Prostate gland (tissue), 2 donors: ENCODE measurements around the gene ST6GALNAC3.

Experiments used
- POLR2A ChIP-seq: fragments of 450-650 bp; IDR thresholded peaks from one replicate; pipeline ENCODE4 v1.6.1; 2016; ENCODE audit warnings: antibody characterized with exemption, mild to moderate bottlenecking
- TF ChIP-seq, protein P1 (sequence below), 4 experiments: fragments of 200-600 bp in 2 of 4; fragments of 450-650 bp in 2 of 4; sonication (generic) in 2 of 4; IDR thresholded peaks; 1 replicate in 3 of 4; 2 replicates in 1 of 4; pipeline ENCODE4 v1.5.1; 2016 to 2019; ENCODE audit warnings: antibody characterized with exemption in 4 of 4, mild to moderate bottlenecking in 2 of 4, moderate library complexity in 2 of 4

DNA sequence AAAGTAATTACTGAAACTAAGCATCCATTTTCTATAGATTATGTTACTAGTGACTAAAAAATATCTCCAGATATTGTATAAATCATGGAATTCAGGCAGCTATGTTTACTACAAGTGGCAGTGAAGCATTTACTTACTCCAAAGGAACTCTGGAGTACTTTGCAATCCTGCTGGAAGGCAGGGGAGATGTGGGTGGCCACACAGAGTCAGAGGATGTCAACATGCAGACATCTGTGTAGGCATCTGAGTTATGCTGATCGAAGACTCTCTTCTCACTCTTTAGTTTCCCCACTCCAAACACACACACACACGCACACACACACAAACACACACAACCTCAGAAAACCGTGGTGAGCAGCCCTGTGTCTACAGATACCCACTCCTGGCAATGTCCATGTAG lies 112.9 kb downstream of the ST6GALNAC3 start:
- TF ChIP-seq POLR2A = no peak
- TF ChIP-seq, protein P1, sequence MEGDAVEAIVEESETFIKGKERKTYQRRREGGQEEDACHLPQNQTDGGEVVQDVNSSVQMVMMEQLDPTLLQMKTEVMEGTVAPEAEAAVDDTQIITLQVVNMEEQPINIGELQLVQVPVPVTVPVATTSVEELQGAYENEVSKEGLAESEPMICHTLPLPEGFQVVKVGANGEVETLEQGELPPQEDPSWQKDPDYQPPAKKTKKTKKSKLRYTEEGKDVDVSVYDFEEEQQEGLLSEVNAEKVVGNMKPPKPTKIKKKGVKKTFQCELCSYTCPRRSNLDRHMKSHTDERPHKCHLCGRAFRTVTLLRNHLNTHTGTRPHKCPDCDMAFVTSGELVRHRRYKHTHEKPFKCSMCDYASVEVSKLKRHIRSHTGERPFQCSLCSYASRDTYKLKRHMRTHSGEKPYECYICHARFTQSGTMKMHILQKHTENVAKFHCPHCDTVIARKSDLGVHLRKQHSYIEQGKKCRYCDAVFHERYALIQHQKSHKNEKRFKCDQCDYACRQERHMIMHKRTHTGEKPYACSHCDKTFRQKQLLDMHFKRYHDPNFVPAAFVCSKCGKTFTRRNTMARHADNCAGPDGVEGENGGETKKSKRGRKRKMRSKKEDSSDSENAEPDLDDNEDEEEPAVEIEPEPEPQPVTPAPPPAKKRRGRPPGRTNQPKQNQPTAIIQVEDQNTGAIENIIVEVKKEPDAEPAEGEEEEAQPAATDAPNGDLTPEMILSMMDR (IDR thresholded peaks at IDR 0.05) = no peak
